GM21360 (cell line): ENCODE results near the gene OR12D1.

ENCODE experiments used
- ATAC-seq: cut with Tn5 transposase; IDR thresholded peaks from one replicate; pipeline ENCODE4 v1.9.1; 2021; ENCODE audit warnings: mild to moderate bottlenecking, moderate library complexity; ENCODE audit not compliant: unreplicated experiment

The OR12D1 gene

DNA sequence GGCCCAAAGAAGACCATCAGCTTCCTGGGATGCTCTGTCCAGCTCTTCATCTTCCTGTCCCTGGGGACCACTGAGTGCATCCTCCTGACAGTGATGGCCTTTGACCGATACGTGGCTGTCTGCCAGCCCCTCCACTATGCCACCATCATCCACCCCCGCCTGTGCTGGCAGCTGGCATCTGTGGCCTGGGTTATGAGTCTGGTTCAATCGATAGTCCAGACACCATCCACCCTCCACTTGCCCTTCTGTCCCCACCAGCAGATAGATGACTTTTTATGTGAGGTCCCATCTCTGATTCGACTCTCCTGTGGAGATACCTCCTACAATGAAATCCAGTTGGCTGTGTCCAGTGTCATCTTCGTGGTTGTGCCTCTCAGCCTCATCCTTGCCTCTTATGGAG, 47.3 kb downstream of the OR12D1 start:
- ATAC-seq = no peak

- no peak for ATAC-seq
Measured at GRCh38 chr6:29465279-29465678, 50.6 kb downstream of the OR12D1 start.

- no peak for ATAC-seq
Measured at GRCh38 chr6:29465801-29466200, 51.1 kb downstream of the OR12D1 start.

DNA sequence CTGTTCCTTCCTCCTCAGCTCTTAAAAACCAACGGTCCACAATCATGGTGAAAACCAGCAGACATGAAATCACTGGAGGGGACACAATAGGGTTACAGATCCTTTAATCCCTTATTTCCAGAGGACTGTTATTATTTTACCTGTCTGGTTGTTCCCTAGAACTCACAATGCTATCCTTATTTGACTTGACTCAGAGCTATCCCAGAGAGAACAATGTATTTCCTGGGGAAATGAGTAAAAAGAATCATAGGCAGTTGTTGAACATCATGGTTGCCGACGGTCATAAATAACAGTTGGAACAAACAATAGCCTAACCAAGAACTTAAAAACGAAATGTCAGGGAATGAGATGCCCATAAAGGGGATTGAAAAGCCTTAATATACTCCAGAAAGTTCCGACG, 51.5 kb downstream of the OR12D1 start:
- ATAC-seq = no peak
